Dermis microvascular lymphatic vessel endothelial cell (primary cell): ENCODE measurements around the gene NTF3. TPM values are rescaled to one million over a fixed set of nuclear protein-coding genes. Genes with fewer than 3 reads are reported as not detected.
A peak's percentile ranks its signal among the peaks of the same experiment; 100 is the strongest.

Source experiments
- DNase-seq, 2 donors: peaks; one replicate each; pipeline versions ENCODE4 v3.0.0 to v3.0.0-alpha.2; 2010; ENCODE audit warnings: low read depth in 2 of 2
- total RNA-seq: library from RNA; depleted of rRNA; stranded (reverse); fragments of >200 nt; gene quantifications from 2 replicates; pipeline ENCODE4 v1.2.1, GENCODE V29; 2014

NTF3 gene
- total RNA-seq, 1 donor from 2014 or later = not detected

GRCh38 chr12:5430641-5431603 is 986 bp upstream of the NTF3 start:
- DNase-seq = no peak

- no peak for DNase-seq
These were observed 1.4 kb downstream of the NTF3 start for GRCh38 chr12:5433081-5433844.

GRCh38 chr12:5433845-5434646 is 2.1 kb downstream of the NTF3 start:
- no peak for DNase-seq

GRCh38 chr12:5434647-5435560 is 3.0 kb downstream of the NTF3 start:
- DNase-seq = no peak

GRCh38 chr12:5437182-5437583 is 5.3 kb downstream of the NTF3 start:
- DNase-seq = no peak

GRCh38 chr12:5437589-5437988 is 5.7 kb downstream of the NTF3 start:
- peak in 1 of 2 donors; percentile 25 for DNase-seq

- no peak for DNase-seq
These were observed 6.8 kb downstream of the NTF3 start for GRCh38 chr12:5438671-5439200.

- DNase-seq = no peak
These were observed 7.5 kb downstream of the NTF3 start for GRCh38 chr12:5439371-5439771.

GRCh38 chr12:5439788-5440300 is 7.9 kb downstream of the NTF3 start:
- DNase-seq = no peak

GRCh38 chr12:5440978-5441377 is 9.1 kb downstream of the NTF3 start:
- no peak for DNase-seq

GRCh38 chr12:5441497-5442236 is 9.8 kb downstream of the NTF3 start:
- DNase-seq = peak in 1 of 2 donors; percentile 23

- peak; percentile 50 to 55 for DNase-seq
These were observed 10.5 kb downstream of the NTF3 start for GRCh38 chr12:5442251-5443006.

- no peak for DNase-seq
These were observed 12.6 kb downstream of the NTF3 start for GRCh38 chr12:5444520-5444919.

GRCh38 chr12:5447320-5447719 is 15.4 kb downstream of the NTF3 start:
- DNase-seq = no peak

GRCh38 chr12:5451251-5451650 is 19.3 kb downstream of the NTF3 start:
- no peak for DNase-seq

GRCh38 chr12:5452569-5452968 is 20.7 kb downstream of the NTF3 start:
- DNase-seq = no peak

GRCh38 chr12:5453466-5453865 is 21.6 kb downstream of the NTF3 start:
- DNase-seq = no peak

- no peak for DNase-seq
These were observed 23.1 kb downstream of the NTF3 start for GRCh38 chr12:5455045-5455444.

- DNase-seq = no peak
These were observed 24.1 kb downstream of the NTF3 start for GRCh38 chr12:5456030-5456429.
